ENCODE data around the gene MAP7D3. TPM values are rescaled to one million over a fixed set of nuclear protein-coding genes. Genes with fewer than 3 reads are reported as not detected.

The MAP7D3 gene
- total and polyA plus RNA-seq, 2 of the 8 experiments (the other 6 are each of a cell fraction or from before 2014, with no cell fraction given): 4.8 to 19.6 TPM

GRCh38 chrX:136215559-136215958, 35.6 kb downstream of the MAP7D3 start (continued):
- TF ChIP-seq, protein P1, sequence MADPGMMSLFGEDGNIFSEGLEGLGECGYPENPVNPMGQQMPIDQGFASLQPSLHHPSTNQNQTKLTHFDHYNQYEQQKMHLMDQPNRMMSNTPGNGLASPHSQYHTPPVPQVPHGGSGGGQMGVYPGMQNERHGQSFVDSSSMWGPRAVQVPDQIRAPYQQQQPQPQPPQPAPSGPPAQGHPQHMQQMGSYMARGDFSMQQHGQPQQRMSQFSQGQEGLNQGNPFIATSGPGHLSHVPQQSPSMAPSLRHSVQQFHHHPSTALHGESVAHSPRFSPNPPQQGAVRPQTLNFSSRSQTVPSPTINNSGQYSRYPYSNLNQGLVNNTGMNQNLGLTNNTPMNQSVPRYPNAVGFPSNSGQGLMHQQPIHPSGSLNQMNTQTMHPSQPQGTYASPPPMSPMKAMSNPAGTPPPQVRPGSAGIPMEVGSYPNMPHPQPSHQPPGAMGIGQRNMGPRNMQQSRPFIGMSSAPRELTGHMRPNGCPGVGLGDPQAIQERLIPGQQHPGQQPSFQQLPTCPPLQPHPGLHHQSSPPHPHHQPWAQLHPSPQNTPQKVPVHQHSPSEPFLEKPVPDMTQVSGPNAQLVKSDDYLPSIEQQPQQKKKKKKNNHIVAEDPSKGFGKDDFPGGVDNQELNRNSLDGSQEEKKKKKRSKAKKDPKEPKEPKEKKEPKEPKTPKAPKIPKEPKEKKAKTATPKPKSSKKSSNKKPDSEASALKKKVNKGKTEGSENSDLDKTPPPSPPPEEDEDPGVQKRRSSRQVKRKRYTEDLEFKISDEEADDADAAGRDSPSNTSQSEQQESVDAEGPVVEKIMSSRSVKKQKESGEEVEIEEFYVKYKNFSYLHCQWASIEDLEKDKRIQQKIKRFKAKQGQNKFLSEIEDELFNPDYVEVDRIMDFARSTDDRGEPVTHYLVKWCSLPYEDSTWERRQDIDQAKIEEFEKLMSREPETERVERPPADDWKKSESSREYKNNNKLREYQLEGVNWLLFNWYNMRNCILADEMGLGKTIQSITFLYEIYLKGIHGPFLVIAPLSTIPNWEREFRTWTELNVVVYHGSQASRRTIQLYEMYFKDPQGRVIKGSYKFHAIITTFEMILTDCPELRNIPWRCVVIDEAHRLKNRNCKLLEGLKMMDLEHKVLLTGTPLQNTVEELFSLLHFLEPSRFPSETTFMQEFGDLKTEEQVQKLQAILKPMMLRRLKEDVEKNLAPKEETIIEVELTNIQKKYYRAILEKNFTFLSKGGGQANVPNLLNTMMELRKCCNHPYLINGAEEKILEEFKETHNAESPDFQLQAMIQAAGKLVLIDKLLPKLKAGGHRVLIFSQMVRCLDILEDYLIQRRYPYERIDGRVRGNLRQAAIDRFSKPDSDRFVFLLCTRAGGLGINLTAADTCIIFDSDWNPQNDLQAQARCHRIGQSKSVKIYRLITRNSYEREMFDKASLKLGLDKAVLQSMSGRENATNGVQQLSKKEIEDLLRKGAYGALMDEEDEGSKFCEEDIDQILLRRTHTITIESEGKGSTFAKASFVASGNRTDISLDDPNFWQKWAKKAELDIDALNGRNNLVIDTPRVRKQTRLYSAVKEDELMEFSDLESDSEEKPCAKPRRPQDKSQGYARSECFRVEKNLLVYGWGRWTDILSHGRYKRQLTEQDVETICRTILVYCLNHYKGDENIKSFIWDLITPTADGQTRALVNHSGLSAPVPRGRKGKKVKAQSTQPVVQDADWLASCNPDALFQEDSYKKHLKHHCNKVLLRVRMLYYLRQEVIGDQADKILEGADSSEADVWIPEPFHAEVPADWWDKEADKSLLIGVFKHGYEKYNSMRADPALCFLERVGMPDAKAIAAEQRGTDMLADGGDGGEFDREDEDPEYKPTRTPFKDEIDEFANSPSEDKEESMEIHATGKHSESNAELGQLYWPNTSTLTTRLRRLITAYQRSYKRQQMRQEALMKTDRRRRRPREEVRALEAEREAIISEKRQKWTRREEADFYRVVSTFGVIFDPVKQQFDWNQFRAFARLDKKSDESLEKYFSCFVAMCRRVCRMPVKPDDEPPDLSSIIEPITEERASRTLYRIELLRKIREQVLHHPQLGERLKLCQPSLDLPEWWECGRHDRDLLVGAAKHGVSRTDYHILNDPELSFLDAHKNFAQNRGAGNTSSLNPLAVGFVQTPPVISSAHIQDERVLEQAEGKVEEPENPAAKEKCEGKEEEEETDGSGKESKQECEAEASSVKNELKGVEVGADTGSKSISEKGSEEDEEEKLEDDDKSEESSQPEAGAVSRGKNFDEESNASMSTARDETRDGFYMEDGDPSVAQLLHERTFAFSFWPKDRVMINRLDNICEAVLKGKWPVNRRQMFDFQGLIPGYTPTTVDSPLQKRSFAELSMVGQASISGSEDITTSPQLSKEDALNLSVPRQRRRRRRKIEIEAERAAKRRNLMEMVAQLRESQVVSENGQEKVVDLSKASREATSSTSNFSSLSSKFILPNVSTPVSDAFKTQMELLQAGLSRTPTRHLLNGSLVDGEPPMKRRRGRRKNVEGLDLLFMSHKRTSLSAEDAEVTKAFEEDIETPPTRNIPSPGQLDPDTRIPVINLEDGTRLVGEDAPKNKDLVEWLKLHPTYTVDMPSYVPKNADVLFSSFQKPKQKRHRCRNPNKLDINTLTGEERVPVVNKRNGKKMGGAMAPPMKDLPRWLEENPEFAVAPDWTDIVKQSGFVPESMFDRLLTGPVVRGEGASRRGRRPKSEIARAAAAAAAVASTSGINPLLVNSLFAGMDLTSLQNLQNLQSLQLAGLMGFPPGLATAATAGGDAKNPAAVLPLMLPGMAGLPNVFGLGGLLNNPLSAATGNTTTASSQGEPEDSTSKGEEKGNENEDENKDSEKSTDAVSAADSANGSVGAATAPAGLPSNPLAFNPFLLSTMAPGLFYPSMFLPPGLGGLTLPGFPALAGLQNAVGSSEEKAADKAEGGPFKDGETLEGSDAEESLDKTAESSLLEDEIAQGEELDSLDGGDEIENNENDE (IDR thresholded peaks at IDR 0.05; ENCODE audit: insufficient replicate concordance, low read length): no peak
- no peak for TF ChIP-seq TBP (IDR thresholded peaks at IDR 0.05; ENCODE audit: low read depth, low read length)
- no peak for TF ChIP-seq SIRT6 (IDR thresholded peaks at IDR 0.05; ENCODE audit: low read length)
